ENCODE results near the gene TPBGL.
"Not testable (repeated sequence)": the region's sequence is repeated elsewhere in the genome, so short reads cannot be mapped to it uniquely, and the experiment has no call there.

The TPBGL gene

DNA sequence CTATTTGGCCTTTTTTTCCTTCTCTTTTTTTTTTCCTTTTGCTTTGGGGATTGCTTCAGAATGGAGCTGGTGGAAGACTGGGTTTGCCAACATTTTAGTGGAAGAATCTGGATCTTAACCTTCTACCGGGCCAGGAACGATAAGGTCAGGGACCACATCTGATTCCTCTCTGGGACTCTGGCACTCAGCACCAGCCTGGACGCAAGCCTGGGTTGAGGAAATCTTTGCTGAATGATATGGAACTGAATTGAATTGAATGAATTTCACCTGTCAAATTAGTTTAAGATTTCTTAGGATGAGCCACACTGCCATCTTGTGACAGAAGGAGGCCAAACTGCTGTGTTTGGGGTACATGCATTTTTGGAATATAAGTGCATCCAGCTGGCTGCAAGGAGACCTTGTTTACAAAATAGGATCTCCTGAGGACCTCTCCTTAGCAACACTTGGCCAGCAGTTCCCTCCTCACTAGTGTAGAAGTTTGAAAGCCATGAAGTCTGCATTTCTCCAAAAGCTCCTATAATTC, 30.4 kb downstream of the TPBGL start:
- no peak for DNase-seq (ENCODE audit: extremely low read depth in 1 of 2, low read depth in 1 of 2)

DNA sequence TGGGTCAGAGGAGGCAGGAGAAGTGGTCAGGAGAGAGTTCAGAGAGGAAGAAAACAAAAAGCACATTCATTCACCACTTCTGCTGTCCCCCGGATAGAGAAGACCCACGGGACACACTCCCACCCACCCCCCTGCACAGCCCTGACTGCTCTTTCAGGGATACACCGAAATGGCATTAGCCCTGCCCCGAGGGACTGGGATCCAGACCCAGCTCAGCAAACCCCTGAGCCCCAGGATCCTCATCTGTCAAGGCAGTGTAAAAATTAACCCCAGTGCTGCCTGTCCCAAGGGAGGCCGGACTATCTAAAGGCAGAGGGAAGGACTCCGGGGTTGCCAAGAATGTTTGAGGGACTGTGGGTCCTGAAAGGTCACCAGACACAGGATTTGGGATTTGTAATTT, 31.2 kb downstream of the TPBGL start:
- DNase-seq (ENCODE audit: extremely low read depth in 1 of 2, low read depth in 1 of 2), result no peak

DNA sequence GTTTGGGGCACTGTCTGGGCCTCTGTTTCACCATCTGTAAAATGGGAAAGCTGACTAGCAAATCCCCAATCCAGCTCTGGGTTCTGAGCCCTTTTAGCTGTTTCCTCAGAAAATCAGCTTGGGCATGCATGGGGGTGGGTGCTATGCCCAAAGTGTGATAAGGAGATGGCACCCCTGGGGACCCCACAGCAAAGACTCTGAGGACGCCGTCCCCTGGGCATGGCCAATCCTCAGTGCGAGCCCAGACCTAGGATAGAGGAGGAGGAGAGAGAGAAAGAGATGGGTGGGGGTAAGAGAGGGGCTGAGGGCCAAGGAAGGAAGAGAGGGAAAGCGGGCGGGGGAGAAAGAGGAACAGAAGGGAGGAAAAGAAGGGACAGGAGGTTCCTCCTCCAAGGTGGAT, 31.8 kb downstream of the TPBGL start:
- DNase-seq (ENCODE audit: extremely low read depth in 1 of 2, low read depth in 1 of 2), result no peak

DNA sequence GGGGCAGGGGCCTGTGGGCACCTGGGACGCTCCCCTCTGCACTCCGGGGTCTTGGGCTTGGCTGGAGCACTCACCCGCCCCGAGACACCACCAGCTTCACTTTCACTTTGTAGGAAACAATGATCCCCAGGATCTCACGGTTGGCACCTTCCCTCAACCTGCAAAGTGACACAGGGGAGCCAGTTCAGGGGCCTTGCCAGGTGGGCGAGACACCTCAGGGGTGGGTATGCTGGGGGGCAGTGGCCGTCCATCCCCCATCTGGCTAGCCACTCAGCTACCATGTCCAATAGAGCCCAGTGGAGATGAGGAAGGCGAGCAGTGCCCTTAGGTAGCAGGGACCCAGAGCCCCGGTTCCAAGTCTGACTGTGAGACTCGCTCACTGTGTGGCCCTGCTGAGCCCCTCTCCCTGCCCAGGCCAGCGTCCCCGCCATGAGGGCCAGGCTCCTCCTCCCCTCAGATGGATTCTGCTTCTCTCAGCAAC, 32.3 kb downstream of the TPBGL start:
- no peak for DNase-seq (ENCODE audit: extremely low read depth in 1 of 2, low read depth in 1 of 2)

DNA sequence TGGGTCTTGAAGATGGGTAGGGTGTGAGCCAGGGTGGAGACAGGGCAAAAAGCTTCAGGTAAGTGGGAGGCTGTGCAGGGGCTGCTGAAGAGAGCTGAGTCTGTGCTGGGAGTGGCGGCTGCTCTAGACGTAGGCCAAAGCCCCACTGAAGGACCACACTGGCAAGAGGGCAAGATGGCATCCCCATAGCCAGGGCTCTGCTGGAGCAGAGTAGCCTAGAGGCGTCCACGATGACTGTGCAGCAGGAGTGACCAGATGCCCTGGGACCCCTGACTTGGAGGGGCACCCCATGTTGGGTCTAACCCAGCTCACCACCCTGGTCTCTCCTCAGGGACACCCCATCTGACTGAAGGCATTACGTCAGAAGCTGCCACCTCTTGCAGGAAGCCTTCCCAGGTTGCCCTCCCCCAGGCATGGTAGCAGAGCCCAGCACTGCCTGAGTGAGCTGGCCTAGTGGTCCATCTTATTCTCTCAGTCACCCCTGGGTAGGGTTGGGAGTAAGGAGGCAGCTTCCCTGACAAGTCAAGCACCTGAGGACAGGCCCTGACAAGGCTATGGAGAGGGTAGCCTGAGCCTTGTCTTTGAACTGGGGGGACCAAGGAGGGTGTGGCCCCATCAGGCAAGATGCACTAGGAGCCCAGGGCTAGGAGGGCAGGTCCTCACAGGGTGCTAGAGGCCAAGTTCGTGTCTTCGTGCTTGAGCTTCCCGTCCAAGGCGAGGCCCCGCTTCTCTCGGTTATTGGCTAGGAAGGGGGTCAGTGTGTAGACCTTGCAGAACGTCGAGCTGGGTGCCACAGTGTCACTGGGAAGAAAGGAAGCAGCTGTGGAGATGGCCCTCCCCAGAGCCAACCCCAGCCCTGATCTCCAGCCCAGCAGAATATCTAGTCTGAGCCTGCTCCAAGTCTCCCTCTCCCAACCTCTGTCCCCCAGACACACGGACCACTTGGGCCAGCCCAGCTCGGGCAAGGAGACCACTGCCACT, 33.1 kb downstream of the TPBGL start:
- no peak for DNase-seq (ENCODE audit: extremely low read depth in 1 of 2, low read depth in 1 of 2)

DNA sequence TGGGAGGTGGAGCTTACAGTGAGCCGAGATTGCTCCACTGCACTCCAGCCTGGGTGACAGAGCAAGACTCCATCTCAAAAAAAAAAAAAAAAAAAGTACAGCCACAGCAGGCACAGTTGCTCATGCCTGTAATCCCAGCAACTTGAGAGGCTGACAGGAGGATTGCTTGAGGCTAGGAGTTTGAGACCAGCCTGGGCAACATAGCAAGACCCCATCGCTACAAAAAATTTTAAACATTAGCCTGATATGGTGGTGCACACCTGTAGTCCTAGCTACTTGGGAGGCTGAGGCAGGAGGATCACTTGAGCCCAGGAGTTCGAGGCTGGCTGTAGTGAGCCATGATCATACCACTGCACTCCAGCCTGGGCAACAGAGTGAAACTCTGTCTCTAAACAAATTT, 34.1 kb downstream of the TPBGL start:
- DNase-seq (ENCODE audit: extremely low read depth in 1 of 2, low read depth in 1 of 2), result not testable (repeated sequence)

DNA sequence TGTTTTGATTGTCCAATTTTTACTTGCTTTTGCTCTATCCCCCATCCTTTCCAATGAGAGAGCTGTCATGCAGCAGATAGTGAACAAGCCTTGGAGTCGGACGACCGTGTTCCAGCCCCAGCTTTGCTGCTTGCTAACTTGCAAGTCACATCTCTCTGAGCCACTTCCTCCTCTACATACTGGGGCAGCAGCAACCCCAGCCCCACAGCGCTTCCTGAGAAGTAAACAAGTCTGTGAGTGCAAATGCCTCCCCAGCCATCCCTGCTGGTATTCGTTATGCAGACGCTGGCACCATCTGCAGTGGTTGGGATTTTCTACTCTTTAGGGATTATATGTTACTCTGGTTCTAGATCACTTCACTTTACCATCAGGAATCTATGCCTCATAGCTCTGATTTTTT, 35.0 kb downstream of the TPBGL start:
- DNase-seq (ENCODE audit: extremely low read depth in 1 of 2, low read depth in 1 of 2), result peak; percentile 6 to 45

DNA sequence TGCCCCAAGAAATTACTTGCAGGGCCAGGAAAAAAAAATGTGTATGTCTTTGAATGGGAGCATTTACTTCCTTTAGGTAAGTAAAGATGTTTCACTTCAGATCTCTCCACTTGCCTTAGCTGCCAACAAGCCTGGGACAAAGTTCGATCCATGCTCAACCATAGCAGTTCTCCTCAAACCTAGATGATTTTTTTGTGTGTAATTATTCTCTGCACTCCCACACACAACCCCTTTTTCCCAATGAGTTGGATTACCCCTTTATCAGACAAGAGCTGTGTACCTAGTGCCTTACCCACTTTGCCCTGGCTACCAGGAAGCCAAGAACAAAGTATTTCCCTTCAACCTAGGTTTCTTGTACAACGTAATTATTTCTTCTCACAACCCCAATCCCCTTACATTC, 35.6 kb downstream of the TPBGL start:
- DNase-seq (ENCODE audit: extremely low read depth in 1 of 2, low read depth in 1 of 2), result no peak

DNA sequence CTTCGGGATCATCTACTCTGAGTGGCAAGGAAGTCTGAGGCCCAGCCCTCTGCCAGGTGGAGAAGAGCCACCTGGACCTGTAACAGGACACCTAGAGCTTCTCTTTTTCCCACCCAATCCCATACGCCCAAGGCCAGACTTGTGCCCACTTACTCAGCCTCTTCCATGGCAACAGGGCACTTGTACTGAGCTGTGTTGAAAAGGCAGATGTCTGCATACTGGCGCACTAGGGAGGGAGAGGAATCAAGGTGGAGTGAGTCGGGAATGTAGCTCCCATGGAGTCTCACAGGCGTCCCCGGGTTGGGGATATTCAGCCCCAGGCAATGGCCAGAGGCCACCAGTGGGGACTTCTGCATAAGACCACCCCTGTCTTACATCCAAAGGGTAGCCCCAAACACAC, 36.1 kb downstream of the TPBGL start:
- no peak for DNase-seq (ENCODE audit: extremely low read depth in 1 of 2, low read depth in 1 of 2)

DNA sequence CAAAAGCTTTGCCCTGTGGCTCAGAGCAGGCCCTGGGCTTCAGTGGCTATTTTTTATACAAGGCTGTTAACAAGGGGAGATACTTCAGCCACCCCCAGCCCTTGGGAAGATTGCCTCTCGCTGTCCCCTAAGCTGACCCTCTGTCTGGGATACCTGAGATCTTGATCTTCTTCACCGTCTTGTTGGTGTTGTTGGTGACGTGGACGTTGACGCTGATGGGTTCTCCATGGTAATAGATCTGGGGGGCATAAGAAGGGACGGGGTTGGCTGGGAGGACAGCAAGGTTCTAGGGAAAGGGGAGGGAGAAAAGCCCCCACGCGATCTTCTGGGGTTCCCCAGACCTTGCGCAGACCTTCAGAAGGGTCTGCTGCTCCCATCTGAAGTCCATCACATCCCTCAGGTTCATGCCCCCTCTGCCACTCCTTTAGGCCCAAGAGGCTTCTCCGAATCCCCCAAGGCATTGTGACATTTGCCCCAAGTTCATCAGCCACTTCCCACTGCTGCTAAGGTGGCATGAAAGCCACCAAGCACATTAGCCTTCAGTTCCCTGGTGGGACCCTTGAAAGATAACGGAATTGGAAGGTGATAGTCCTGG, 36.7 kb downstream of the TPBGL start:
- no peak for DNase-seq (ENCODE audit: extremely low read depth in 1 of 2, low read depth in 1 of 2)

DNA sequence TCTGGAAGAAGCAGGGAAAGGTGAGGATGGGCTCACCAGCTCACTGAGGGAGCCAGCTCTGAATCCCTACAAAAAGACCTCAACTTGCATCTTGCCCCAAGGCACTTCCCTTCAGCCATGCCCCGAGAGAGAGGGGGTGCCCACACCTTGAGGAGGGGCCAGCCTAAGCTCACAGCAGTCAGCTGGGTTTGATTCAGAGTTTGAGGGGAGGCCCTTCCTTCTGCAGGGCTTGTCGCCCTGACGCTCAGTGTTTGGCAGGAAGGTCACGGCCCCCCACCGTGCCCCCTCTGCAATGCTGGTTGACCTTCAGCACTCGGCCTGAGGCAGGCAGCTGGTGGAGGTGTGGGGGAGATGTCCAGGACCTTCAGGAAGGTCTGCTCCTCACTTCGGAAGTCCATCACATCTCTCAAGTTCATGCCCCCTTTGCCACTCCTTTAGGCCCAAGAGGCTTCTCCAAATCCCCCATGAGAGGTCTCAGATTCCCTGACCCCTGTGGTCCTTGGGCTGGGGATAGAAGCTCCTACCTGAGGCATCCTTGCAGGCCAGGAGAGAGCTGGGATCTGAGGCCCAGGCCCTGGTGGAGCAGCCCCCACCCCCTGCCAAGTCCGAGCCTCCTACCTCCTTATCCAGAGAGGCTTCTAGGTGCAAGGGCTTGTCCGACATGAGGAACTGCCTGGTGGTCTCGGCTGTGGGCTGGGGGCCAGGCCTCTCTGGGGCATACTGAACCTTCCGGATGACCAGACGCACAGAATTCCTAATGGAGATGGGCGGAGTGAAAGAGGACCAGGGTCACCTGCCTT, 37.6 kb downstream of the TPBGL start:
- DNase-seq (ENCODE audit: extremely low read depth in 1 of 2, low read depth in 1 of 2), result no peak

DNA sequence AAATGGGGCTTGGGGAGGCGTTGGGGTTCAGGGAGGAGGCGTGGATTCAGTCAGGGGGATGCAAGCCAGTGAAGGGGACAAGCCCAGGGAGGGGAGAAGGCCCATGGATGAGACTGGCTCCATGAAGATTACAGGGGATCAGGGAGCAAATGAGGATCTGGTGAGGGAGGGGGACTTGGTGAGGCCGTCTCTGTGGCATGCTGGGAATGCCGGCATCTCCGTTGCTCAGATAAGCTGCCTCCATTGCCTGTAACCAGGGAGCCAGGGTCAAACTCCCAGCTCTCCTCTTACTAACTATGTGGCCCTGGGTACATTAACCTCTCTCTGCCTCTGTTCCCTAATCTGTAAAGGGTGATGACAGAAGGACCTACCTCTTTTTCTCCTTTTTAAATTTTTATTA, 38.7 kb downstream of the TPBGL start:
- DNase-seq (ENCODE audit: extremely low read depth in 1 of 2, low read depth in 1 of 2), result no peak

DNA sequence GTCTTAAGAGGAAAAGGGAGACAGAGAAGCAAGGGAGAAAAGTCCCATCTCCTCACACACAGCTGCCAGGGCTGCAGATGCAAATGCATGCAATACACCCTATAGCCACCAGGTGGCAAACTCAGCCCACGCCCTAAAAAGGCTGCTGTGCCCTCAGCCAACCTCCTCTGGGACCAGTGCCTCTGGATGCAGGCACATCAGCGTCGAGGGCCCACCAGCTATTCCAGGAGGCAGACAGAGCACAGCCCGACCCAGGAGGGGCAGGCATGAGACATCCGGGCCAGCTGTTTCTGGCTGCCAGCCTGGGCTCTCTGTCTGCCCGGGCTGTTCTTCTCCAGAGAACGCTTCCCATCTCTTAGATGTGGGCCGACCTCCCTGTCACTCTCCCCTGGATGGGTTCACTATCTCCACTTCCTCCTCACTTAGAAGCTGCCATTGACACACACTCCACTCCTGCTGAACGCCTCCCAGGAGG, 39.7 kb downstream of the TPBGL start:
- peak; percentile 20 to 41 for DNase-seq (ENCODE audit: extremely low read depth in 1 of 2, low read depth in 1 of 2)

DNA sequence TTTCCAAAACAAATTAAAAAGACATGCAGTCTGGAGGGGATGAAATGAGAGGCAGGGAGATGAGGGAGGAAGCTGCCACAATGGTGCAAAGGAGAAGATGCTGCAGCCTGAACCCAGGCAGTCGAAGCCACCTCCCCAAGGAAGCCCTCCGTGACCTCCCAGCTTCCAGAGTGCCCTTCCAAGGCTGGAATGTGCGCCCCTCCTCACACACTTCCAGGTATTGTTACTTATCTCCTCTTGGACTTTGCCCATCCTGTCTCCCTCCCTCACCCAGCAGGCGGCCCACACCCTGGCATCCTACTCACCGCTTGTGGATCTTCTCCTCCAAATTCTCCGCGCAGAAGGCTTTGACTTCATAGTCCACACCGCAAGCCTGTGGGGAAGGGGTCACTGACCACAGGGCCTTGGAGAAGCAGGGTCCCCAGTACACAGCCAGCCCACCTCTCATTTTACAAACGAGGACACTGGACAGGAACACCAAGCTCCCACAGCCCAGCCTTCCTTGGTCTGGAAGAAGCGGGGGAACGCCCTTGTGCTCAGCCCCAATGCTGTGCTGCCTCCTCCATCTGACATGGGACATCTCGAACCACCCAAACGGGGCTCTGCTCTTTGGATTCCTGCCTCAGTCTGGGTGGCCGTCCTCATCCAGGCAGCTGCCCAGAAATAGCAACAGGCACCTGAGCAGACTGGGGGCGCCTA, 40.3 kb downstream of the TPBGL start:
- DNase-seq (ENCODE audit: extremely low read depth in 1 of 2, low read depth in 1 of 2), result no peak

DNA sequence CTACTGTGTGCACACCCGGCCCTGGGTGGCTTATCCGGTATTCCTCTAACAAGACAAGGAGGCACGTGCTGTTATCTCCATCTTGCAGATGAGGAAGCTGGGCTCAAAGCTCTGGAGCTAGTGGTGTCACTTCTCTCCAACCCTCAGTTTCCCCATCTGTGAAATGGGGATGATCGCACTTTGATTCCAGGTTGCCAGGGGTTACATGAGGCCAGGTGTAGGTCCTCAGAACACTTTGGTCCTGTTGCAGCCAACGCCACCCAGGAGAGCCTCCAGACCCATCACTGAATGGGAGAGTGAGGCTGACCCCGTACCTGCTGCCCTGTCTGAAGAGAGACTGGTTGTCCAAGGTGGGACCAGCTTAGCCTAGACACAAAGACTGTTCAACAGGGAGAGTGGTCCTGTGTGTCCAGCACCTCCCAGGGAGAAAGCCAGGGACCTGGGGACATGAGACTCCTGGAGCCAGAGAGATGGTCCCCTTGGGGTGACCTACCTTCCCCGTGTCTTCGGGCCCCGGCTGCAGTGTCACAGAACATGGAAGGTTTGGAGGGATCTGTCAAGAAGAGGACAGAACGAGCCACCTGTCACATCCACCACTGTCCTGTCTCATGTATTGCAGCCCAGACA, 41.0 kb downstream of the TPBGL start:
- no peak for DNase-seq (ENCODE audit: extremely low read depth in 1 of 2, low read depth in 1 of 2)

DNA sequence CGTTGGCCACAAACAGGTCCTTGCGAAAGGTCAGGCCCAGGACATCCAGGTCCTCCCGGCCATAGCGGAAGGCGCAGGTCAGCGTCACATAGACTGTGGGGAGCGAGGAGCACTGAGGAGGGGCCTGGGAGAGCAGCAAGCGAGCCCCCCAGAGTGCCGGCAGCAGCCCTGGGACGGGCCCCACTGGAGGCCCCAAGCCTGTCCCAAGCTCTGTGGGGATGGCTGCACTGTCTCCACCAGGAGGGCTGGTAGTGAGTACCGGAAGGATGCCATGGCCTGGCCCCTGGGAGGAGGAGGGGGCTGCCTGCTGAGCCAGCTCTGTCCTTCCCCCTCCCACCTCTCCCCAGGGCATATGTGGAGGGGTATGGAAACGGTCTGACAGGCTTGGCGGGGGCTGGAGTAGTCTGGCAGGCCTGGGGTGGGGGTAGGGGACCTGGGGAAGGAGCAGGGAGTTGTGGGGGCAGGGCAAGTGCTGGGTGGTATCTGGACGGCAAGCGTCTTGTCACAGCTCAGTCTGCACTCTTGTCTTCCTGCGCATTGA, 42.9 kb downstream of the TPBGL start:
- DNase-seq (ENCODE audit: extremely low read depth in 1 of 2, low read depth in 1 of 2), result no peak

DNA sequence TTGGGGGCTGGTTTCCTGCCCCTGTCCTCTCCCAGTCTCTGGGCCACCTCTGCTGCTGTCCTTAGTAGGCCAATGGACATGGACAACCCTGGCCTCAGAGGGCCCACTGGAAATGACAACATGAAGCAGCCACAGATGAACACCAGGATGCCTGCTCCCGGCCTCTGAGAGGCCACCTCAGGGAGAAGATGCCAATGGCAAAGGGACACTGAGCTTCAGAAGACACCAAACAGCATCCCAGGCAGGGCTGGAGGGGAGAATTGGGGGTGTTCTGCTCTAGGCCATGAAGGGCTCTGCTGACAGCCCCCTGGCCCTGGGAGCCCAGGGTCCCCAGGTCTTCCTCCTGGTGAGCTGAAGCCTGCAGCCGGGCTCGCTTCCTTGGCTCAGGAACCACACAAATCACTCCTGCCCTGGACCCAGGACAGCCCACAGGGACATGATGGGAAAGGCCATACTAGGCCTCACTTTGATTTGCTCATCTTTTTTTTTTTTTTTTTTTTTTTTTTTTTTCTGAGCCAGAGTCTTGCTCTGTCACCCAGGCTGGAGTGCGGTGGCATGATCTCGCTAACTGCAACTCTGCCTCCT, 45.3 kb downstream of the TPBGL start:
- no peak for DNase-seq (ENCODE audit: extremely low read depth in 1 of 2, low read depth in 1 of 2)

DNA sequence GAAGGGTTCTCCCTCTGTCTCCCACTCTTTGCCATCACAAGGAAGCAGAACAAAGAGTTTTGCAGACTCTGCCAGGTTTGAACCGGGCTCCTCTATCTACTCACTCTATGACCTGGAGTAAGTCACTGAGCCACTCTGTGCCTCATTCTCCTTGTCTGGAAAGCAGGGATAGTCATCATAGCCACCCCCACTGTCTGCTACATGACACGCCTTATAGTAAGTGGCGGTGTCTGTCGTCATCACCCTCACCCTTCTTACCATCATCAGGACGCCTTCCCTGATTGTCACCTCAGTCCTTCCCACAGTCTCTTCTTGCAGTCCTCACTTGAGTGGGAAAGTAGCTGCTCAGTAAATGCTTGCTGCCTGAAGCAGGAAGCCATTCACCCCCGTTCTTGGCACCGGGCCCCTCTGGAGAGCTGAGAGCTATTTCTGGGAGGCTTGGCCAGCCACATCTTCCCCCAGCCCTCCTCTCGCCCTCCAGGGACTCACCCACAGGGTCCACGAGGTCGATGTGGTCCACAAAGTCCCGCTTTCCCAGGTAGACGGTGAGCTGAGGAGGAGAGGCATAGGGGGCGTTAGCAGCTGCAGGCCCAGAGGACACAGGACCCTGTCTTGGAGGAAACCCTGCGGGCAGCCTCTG, 46.4 kb downstream of the TPBGL start:
- no peak for DNase-seq (ENCODE audit: extremely low read depth in 1 of 2, low read depth in 1 of 2)

DNA sequence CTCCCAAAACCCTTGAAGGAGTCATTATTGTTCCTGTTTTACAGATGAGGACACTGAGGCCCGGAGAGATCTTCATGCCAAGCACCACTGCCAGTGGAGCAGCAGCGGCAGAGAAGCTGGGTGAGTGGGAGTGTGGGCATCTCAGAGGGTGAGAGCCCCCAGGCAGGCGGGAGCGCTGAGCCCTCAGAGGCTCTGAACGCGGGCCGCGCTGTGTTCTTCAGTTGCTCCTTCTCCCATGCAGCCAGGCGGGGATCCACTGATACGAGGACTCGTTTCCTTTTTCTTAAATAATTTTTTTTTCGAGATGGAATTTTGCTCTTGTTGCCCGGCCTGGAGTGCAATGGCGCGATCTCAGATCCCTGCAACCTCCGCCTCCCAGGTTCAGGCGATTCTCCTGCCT, 47.0 kb downstream of the TPBGL start:
- no peak for DNase-seq (ENCODE audit: extremely low read depth in 1 of 2, low read depth in 1 of 2)
